Stimulated activated CD4-positive, alpha-beta T cell treated with anti-CD3 and anti-CD28 coated beads, Interleukin-12 subunit alpha, Interleukin-12 subunit beta, amount 100 ng/mL, for 48 hours (primary cell): ENCODE results near the gene DTNB.
"Not testable (repeated sequence)": the region's sequence is repeated elsewhere in the genome, so short reads cannot be mapped to it uniquely, and the experiment has no call there.

Source experiments
- DNase-seq, 3 donors: peaks; one replicate each; pipeline ENCODE4 v3.0.0-alpha.2; 2020; ENCODE audit warnings: low read depth in 2 of 3, low spot score in 1 of 3

Gene DTNB

GRCh38 chr2:25424426-25425028 is 248.8 kb downstream of the DTNB start:
- no peak for DNase-seq

GRCh38 chr2:25421820-25422411 is 251.5 kb downstream of the DTNB start:
- no peak for DNase-seq

DNA sequence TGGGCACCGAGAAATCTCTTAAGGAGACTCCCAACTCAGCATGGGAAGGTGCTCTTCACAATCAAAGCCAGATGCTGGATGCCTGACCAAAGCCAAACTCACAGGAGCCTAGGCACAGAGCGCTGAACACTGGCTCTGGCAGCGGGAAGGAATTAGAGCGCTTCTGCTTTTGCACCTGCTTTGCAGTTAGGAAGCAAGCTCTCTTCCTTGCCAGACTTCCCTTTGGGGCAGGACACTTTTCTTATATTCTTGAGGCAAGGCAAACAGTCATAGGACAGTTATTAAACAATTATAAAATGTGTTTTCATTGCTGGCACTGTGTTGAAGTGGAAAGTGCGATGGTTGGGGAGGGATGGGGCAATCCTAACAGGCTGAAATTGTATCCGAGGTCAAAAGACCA is 252.1 kb downstream of the DTNB start:
- no peak for DNase-seq

- no peak for DNase-seq
Observed at GRCh38 chr2:25420820-25421237, 252.5 kb downstream of the DTNB start.

DNA sequence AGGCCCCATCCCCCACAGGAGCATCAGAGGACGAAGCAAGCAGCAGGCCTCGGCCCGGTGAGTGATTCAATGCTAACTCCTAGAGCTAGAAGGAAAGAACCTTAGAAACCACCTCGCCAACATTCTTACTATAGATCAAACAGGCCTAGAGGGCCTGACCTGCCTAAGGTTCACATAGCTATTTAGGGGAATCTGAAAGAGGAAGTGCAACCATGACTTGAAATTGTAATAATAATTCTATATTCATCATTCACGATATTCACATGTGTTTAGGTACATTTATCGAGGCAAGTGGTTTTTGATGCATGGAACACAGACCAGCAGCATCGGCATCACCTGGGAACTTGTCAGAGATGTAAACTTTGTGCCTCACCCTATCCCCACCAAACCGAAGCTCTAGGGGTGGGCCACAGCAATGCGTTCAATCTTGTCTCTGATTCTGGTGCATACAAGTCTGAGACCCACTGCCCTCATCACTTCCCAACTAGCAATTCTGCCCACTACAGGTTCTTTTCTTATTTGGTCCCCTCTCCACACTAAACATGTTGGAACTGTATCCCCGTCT is 253.6 kb downstream of the DTNB start:
- DNase-seq: no peak

DNA sequence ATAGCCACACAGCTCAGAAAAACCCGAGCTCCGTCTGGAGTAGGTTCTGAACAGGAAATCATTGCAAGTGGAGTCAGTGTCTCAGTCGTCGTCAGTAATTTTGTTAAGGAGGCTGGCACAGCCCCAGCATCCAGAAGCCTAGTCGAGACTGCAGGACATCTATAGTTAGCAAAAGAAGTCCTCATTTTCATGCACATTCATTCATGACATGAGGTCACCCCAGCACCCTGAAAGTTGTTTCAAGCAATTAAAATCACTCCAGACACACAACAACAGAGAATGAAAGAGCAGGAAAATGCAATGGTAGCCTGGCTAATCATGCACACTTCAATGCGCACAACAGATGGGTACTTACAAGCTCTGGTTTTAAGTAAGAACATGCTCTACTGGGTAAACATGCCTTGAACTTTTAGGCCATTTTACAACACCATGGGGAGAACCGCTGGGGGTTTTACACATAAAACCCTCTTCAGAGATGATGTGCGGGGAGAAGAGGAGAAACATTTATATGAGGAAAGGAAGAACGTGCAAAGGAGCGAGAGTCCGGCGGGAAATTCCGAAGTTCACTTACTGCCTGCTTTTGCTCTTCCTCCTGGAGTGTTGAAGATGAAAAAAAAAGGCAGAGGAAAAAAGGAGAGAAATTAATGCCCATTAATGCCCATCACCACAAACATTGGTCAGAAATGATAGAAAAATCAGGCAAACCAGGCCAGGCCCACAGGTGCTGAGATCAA is 254.3 kb downstream of the DTNB start:
- no peak for DNase-seq

- peak in 1 of 3 donors; percentile 4 for DNase-seq
Observed at GRCh38 chr2:25417715-25418369, 255.5 kb downstream of the DTNB start.

- no peak for DNase-seq
Observed at GRCh38 chr2:25416674-25417073, 256.7 kb downstream of the DTNB start.

DNA sequence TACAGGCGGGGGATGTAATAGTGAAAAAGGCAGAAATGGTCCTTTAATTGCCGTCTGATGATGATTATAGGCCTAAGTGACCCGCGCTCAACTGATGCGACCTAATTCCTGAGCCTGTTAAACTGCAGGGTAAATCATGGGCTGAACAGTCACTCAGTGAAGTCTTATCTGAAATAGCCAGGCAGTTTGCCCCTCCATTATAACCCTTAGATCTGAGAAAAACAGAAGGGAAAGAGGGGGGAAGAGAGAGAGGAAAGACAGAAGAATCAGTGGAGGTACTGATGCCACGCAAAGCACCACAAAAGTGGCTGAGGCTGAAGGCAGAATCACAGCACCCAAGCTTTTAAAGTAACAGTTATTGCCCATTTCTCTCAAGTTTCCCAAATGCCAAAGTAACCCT is 258.6 kb downstream of the DTNB start:
- DNase-seq: no peak

GRCh38 chr2:25413409-25413808 is 260.0 kb downstream of the DTNB start:
- DNase-seq: not testable (repeated sequence)

GRCh38 chr2:25411753-25412152 is 261.6 kb downstream of the DTNB start:
- DNase-seq: no peak

GRCh38 chr2:25411281-25411680 is 262.1 kb downstream of the DTNB start:
- DNase-seq: no peak

- no peak for DNase-seq
Observed at GRCh38 chr2:25410370-25410769, 263.0 kb downstream of the DTNB start.

- DNase-seq: no peak
Observed at GRCh38 chr2:25409468-25409867, 263.9 kb downstream of the DTNB start.

GRCh38 chr2:25409044-25409443 is 264.3 kb downstream of the DTNB start:
- DNase-seq: no peak

- no peak for DNase-seq
Observed at GRCh38 chr2:25405611-25406295, 267.6 kb downstream of the DTNB start.

GRCh38 chr2:25403120-25403760 is 270.1 kb downstream of the DTNB start:
- DNase-seq: not testable (repeated sequence)

DNA sequence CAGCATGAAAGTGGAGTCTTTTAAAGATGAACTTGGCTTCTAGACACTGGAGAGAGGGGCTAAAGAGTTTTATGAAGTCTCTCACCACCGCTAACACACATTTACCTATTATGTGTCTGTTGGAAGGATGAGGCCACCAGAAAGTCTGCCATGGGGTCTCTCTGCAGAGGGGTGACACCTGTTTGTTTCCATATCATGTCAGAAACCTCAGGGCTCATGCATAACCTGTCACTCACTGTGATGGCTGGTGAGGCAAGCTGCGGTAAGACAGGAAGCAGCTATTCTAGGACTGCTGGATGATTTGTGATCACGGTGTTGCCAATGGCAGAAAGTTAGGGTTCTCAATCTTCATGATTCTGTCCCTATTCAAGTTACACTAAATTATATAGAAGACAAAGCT is 270.9 kb downstream of the DTNB start:
- DNase-seq: no peak

- no peak for DNase-seq
Observed at GRCh38 chr2:25401307-25402026, 271.9 kb downstream of the DTNB start.
